ENCODE measurements around the gene AARS2.

The AARS2 gene

GRCh38 chr6:44297063-44298038, 15.8 kb downstream of the AARS2 start:
- TF ChIP-seq CTCF (IDR thresholded peaks at IDR 0.05; ENCODE audit: insufficient read depth, low read length, poor library complexity, severe bottlenecking): no peak
- Histone ChIP-seq H3K4me3 (replicated peaks; ENCODE audit: low read depth, low read length) (0 out of 2 replicates have a peak overlapping the region, but pooled peaks have one; percentile 33), H3K27me3 (replicated peaks; ENCODE audit: control insufficient read depth, insufficient read depth, low read length) (0 out of 2 replicates have a peak, but pooled peaks cover 1% of the 10 kb centered on the region), H3K36me3 (ENCODE audit: control insufficient read depth, insufficient read depth, low read length) (peaks cover 12% of the 10 kb centered on the region)
- DNase-seq (ENCODE audit: extremely low read depth, insufficient read length): no peak

DNA sequence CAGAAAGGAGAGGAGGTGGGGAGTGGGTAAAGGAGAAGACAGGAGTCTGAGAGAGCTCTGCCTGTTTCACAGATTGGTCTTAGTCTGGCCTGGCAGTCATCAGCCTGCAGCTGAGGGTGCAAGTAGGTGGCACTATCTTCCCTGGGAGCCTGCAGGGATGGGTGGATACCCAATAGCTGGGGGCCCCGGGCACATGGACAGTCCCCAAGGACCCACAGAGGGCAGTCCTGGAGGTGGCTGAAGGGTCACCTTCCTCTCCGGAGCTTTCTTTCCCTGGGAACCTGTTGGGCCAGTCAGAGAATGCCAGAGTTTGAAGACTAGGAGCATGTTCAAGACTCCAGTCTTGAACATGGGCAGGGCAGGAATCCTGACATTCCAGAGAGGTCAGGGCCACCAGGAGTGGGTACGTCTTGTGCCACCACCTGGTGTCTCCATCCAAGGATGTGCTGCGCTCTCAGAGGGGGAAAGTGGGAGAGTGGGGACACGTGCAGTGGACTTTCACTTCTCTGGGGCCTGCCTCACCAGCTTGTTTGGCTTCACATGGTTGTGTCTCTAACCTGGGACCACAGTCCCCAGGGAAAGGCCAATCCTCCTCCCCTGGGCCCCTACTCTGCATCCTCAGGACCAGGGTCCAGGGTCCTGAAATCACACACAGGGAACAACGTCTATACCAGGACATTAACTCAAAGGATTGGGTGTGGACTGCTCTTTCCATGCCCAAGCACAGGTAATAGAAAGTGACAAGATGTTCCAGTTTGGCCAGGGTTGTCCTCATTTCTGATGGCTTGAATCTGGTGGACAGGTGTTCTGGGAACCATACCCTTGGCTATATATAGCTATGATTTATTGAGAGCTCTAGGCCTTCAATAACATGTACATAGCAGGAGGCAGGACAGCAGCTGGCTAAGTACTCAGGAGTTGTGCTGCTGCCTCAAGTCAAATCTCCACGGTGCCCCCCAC, 18.0 kb downstream of the AARS2 start:
- TF ChIP-seq CTCF (IDR thresholded peaks at IDR 0.05; ENCODE audit: insufficient read depth, low read length, poor library complexity, severe bottlenecking): no peak
- Histone ChIP-seq H3K36me3 (ENCODE audit: control insufficient read depth, insufficient read depth, low read length) (no peaks in the 10 kb centered on the region), H3K27me3 (replicated peaks; ENCODE audit: control insufficient read depth, insufficient read depth, low read length) (0 out of 2 replicates have a peak, but pooled peaks cover 1% of the 10 kb centered on the region), H3K4me3 (replicated peaks; ENCODE audit: low read depth, low read length) (no peak overlapping the region)
- no peak for DNase-seq (ENCODE audit: extremely low read depth, insufficient read length)

DNA sequence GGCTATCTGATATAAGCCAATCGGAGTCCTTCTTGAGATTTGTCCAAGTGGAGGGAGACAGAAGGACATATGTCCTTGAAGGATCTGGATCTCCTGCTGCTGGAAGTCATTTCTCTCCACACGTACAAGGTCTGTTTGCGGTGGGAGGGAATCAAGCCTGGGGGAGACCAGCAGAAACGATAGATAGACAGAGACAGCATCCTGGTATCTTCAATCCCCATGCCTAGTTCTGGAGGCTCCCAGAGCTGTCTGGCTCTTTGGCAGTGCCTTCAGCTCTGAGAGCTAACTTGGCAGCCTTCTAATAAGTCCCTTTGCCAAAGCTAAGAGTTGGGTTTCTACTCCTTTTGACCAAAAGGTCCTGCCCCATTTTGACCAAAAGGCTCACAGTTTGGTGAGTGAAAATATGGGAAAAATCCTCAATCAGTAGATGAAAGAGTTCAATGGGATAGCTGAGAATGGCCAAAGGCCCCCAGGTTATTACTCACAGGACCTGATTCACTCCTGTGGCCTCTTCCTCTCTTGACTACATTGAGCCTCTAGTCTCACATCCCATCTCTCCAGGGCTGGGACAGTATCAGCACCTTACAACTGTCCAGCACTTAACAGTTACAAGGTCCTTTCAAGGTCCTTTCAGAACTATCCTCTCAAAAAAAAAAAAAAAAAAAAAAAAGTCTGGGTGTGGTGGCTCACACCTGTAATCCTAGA, 20.3 kb downstream of the AARS2 start:
- no peak for TF ChIP-seq CTCF (IDR thresholded peaks at IDR 0.05; ENCODE audit: insufficient read depth, low read length, poor library complexity, severe bottlenecking)
- Histone ChIP-seq H3K36me3 (ENCODE audit: control insufficient read depth, insufficient read depth, low read length) (no peaks in the 10 kb centered on the region), H3K27me3 (replicated peaks; ENCODE audit: control insufficient read depth, insufficient read depth, low read length) (peaks cover 1% of the 10 kb centered on the region; the same call in 1 of the 2 replicates), H3K4me3 (replicated peaks; ENCODE audit: low read depth, low read length) (no peak overlapping the region)
- no peak for DNase-seq (ENCODE audit: extremely low read depth, insufficient read length)

DNA sequence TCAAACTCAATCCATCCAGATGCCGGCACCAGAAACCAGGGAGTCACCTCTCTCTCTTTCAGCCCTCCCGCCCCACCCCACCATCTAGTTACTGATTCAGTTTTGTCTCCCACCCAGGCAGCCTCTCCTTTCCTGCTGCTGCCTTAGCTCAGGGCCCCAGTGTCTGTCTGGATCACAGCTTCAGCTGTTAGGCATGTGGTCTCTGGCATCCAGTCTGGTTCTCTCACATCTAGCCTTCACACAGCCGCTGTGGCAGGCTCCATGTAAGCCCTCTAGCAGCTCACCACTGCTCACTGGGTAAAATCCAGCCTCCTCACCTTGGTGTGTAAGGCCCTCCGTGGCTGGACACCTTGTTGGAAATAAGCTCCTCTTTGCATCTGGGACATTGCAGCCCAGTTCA, 21.3 kb downstream of the AARS2 start:
- DNase-seq (ENCODE audit: extremely low read depth, insufficient read length): no peak
- H3K27me3 ChIP-seq (replicated peaks; ENCODE audit: control insufficient read depth, insufficient read depth, low read length): peaks cover 1% of the 10 kb centered on the region; the same call in 1 of the 2 replicates
- no peak for TF ChIP-seq CTCF (IDR thresholded peaks at IDR 0.05; ENCODE audit: insufficient read depth, low read length, poor library complexity, severe bottlenecking)
- H3K36me3 ChIP-seq (ENCODE audit: control insufficient read depth, insufficient read depth, low read length): no peaks in the 10 kb centered on the region
- H3K4me3 ChIP-seq (replicated peaks; ENCODE audit: low read depth, low read length): no peak overlapping the region

DNA sequence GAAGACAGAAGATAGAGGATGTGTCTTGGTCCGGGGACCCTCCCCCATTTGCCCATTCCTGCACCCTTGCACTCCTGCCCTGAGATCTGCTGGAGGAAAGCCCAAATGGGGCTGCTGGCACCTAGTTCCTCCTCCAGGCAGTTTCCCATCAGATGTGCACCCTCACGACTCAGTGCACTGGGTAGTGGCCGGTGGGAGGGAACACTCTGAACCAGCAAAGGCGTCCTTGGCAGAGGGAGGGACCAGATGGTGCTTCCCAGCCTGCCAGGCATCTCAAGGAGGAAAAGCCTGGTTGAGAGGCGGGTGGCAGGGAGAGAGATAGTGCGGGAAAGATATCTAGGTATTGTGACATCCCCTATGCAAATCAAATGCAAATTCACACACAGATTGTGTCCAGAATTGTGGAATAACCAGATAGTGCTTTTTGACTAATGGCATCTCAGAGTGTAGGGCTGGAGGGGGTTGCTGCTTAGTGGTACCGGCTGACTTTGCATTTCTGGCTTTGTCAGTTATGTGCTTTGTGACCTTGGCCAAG, 23.4 kb downstream of the AARS2 start:
- TF ChIP-seq CTCF (IDR thresholded peaks at IDR 0.05; ENCODE audit: insufficient read depth, low read length, poor library complexity, severe bottlenecking): no peak
- peaks cover 1% of the 10 kb centered on the region; the same call in 1 of the 2 replicates for H3K27me3 ChIP-seq (replicated peaks; ENCODE audit: control insufficient read depth, insufficient read depth, low read length)
- H3K4me3 ChIP-seq (replicated peaks; ENCODE audit: low read depth, low read length): no peak overlapping the region
- DNase-seq (ENCODE audit: extremely low read depth, insufficient read length): no peak
- H3K36me3 ChIP-seq (ENCODE audit: control insufficient read depth, insufficient read depth, low read length): no peaks in the 10 kb centered on the region

Data from GM06990 (cell line).